ENCODE data around the gene RBP7.

GRCh38 chr1:9996624-9997582 is at the start of gene RBP7:
- no peak for TF ChIP-seq MAX (IDR thresholded peaks at IDR 0.05; ENCODE audit: low read depth, low read length)
- TF ChIP-seq NR2C1 (IDR thresholded peaks at IDR 0.05), result no peak
- no peak for TF ChIP-seq GABPA (IDR thresholded peaks at IDR 0.05; ENCODE audit: low read depth)
- no peak for TF ChIP-seq SUZ12 (IDR thresholded peaks at IDR 0.05; ENCODE audit: unreplicated experiment)
- TF ChIP-seq NR2C2 (IDR thresholded peaks at IDR 0.05; ENCODE audit: borderline replicate concordance, control insufficient read depth, insufficient read length, low read depth), result no peak
- no peak for TF ChIP-seq KLF5 (IDR thresholded peaks at IDR 0.05; ENCODE audit: partially characterized antibody)
- no peak for TF ChIP-seq CTCF (IDR thresholded peaks at IDR 0.05 in 2 of 3, conservative IDR thresholded peaks at IDR 0.05 in 1 of 3; ENCODE audit: control insufficient read depth in 2 of 3, extremely low read depth in 1 of 3, insufficient read depth in 1 of 3, low read depth in 3 of 3, low read length in 3 of 3)
- TF ChIP-seq NFIC (IDR thresholded peaks at IDR 0.05; ENCODE audit: low read depth, low read length), result no peak
- no peak for TF ChIP-seq E4F1 (IDR thresholded peaks at IDR 0.05; ENCODE audit: borderline replicate concordance, partially characterized antibody)
- no peak for TF ChIP-seq EZH2 (IDR thresholded peaks at IDR 0.05; ENCODE audit: borderline replicate concordance, control insufficient read depth, low read depth, low read length)
- no peak for TF ChIP-seq SMAD1 (IDR thresholded peaks at IDR 0.05; ENCODE audit: low read depth, partially characterized antibody)
- TF ChIP-seq USF2 (IDR thresholded peaks at IDR 0.05; ENCODE audit: borderline replicate concordance, low read depth, low read length), result no peak
- TF ChIP-seq CBFB (IDR thresholded peaks at IDR 0.05; ENCODE audit: low read depth), result no peak
